NCI-H510A treated with DMSO at 0.1 percent for 48 hours (cell line): ENCODE measurements around the gene CFAP47.
"Not testable (repeated sequence)": the region's sequence is repeated elsewhere in the genome, so short reads cannot be mapped to it uniquely, and the experiment has no call there.

Experiments used
- DNase-seq: peaks from one replicate; lab custom pipeline; 2025; lab: John Stamatoyannopoulos, UW

Gene CFAP47, protein sequence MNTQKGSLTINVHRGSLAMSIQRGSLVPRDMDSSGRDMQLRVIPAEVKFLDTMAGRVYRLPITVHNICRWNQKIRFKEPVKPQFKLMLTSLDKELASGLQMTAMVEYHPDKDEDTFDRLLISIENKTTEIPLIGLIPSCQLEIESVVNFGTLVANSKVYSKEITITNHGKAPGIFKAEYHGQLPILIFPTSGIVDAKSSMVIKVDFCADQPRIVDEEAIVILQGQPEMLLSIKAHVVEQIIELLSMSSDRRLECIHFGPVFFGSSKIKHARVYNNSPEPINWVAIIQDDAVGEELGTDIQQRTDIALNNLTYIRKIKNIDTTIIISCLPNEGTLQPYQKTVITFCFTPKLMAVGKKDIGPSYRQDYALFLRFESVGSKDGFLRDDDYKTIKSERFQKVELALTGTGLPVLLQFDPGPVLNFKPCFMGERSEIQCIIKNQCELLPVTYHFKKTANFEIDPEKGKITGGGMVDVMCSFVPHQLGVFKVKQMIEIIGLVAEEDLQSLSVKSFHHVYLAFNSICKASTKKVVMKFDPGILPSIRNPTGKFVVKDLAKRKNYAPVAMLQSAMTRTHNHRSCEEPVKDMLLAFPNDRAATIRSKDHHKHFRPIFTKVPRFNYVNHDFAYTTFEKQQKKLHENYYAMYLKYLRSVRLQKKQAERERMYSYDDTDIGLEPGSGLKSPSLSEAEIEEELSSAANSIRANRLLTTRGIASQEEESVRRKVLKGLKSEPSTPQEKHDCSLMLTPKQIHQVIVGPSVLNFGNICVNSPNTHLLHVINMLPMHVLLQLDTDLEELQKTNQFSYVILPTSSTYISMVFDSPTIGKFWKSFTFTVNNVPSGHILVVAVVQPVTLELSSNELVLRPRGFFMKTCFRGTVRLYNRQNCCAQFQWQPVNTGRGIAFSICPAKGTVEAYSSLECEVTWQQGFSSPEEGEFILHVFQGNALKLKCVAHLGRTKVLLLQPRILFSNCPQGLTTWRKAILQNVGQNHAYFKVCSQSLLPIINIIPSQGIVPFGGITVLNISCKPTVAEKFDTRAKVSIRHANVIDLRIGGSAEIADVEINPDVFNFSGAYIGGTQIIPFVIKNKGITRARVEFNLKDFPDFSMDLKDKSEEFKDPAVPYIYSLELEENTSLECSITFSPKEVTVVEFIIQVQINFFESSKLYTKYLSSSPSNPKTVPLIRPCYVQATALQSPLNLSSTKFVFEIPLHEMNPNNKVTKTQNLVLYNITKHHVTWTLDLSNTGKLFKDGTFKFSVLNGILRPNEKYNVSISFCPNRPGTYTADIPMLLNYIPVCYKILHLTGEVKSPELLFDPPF (N-terminal part only)

DNA sequence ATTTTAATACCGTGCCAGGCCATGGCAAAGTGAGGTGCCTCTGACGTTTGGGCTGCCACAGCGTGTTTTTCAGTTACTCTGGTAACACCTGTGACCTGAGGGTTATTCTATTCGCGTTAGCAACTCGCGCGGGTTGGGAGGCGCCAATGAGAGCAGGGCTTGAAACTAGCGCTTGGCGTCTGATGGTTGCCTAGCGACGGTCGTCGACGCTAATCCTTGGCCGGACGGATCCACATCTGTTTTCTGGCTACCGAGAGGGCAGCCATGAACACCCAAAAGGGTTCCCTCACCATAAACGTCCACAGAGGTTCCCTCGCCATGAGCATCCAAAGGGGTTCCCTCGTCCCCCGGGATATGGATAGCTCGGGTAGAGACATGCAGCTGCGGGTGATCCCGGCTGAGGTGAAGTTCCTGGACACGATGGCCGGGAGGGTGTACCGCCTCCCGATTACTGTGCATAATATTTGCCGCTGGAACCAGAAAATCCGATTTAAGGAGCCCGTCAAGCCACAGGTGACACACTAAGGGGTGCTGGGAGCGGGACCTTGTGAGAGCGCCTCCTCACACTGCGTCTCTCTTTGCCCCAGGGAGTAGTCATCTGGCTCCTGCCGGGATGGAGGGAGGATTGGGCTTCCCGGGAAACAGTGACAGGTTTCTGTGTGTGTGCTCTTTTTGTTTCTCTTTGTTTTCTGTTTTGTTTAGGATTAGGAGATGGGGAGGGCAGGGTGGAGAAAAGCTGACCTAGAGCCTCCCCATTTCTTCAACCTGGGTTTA, at the start of gene CFAP47:
Gene CFAP47, plus strand, starts transcription at position 199 of the 774 bp plus-strand sequence. Its CDS starts 66 bp downstream, at position 265.
- peak; percentile 16 for DNase-seq

DNA sequence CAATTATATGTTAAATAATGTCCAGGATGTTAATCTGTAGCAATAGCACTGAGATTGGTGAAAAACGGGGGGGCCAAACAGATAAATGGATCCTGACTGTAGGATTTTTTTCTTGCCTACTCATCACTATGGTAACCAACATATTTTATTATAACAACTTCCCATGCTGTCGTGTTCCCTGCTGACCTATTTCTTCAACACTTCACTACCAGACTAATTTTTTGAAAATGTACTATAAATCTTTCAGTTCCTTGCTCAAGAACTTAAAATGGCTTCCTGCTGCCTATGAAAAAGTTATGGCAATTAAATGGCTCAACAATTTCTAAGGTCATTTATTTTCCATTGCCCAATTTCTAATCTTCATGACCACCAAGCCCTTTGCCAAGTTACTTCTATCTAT, 38.9 kb upstream of the CFAP47 start:
- DNase-seq, result no peak

DNA sequence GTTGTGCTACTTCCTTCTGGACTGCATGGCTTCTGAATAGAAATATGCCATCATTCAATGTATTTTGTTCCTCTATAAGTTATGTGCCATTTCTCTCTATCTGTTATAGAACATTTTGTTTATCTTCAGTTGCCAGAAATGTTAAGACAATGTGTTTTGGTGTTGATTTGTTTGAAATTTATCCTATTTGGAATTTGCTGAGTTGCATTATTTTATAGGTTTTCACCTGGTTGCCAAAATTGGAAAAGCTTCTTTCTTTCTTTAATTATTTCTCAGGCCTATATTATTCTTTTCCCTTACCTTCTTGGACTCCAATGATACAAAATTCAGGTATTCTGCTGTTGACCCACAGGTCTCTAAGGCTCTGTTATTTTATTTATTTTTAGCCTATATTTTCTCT, 33.4 kb upstream of the CFAP47 start:
- DNase-seq, result no peak

DNA sequence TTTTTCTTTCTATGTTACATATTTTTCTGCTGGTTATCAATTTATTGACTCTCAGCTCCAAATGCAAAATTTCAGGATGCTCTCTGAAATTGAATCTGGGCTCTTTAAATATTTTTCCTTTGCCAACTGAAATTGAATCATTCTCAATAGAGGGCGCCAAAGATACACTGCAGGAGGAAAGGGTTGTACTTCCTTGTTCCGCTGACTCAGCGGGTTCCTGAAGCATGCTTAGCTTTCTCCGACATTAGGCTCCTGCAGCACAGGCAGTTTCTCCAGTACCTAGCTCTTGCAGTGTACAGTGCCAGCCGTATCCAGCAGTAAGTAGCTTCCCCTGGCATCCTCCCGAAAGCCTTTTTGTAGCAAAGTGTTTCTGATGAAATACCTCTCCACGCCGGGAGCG, 28.8 kb upstream of the CFAP47 start:
- DNase-seq, result peak; percentile 54

DNA sequence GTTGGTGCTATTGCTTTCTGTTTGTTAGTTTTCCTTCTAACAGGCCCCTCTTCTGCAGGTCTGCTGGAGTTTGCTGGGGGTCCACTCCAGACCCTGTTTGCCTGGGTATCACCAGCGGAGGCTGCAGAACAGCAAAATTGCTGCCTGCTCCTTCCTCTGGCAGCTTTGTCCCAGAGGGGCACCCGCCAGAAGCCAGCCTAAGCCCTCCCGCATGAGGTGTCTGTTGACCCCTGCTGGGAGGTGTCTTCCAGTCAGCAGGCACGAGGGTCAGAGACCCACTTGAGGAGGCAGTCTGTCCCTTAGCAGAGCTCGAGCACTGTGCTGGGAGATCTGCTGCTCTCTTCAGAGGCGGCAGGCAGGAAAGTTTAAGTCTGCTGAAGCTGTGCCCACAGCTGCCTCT, 67.3 kb downstream of the CFAP47 start:
- not testable (repeated sequence) for DNase-seq

DNA sequence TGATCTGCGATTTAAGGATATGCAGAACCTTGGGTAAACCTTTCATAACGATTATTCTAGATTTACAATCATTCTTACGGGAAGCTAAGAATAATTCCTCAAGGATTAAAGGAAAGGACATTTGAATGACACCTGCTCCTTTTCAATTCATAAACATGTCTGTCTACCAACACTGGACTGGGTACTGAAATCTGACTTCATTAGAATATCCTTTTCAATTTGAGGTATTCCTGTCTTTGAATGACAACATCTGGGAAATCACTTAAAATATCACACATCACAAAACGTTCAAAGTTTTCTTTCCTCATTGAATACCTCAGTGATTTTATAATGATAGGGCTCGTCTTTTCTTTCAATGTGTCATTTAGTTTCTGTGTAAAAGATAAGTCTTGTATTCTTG, 87.7 kb downstream of the CFAP47 start:
- DNase-seq, result no peak

DNA sequence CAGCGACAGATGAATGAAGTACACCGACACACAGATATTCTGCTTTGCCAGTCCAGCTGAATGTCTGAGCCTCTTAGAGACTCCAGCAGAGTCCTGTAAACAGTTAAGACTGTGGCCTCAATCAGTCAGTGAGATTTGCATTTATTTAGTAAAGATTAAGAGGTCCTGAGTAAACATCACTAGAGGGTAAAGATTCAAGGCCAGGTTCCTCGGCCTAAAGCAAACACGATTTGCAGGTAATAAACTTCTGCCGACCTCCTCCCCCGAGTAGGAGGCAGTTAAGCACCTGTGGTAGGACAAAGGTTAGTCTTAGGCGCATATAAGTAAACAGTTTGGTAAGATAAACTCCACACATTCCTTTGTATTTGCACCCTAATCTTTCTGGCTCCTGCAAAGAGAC, 99.6 kb downstream of the CFAP47 start:
- DNase-seq, result no peak

DNA sequence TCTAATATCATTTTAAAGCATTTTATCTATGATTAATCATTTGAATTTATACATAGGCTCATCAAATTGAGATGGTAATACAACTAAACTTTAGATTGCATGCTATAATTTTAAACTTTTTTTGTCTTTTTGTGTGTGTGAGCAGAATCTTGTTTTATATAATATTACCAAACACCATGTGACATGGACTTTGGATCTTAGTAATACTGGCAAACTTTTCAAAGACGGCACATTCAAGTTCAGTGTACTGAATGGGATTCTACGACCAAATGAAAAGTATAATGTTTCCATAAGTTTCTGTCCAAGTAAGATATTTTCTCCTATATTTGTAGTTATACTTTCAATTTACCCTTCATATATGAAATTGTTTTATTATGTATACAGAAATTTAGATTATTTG, 116.0 kb downstream of the CFAP47 start:
- DNase-seq, result no peak

DNA sequence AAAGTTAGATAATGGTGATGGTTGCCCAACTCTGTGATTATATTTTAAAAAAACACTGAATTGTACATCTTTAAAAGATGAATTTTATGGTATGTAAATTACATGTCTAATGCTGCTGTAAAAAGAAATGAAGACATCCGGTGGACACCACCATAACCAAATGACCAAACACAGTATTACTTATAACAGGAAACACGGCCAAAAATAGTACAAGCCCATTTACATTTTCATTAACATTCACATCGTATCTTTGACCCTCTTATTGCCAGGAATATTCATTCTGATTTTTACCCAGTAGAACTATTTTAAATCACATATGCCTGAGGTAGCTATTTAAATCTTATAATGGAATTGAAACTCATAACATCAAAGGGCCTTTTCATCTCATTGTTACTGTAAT, 143.2 kb downstream of the CFAP47 start:
- no peak for DNase-seq

DNA sequence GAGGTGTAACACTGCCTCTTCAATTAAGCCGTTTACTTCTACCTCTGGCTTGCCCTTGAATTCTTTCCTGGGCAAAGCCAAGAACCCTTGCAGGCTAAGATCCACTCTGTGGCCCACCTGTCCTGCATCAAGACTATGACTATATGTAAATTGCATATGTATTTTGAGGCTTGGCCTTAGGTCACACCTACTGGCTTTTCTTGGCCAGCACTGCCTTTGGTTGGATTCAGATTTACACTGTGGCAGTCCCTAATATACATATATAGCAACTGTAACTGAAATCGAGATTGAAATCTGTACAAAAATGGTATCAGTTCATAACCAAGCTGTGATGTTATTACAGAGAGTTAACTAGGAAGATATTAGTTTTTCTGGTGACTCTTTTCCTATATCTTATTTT, 151.5 kb downstream of the CFAP47 start:
- no peak for DNase-seq

DNA sequence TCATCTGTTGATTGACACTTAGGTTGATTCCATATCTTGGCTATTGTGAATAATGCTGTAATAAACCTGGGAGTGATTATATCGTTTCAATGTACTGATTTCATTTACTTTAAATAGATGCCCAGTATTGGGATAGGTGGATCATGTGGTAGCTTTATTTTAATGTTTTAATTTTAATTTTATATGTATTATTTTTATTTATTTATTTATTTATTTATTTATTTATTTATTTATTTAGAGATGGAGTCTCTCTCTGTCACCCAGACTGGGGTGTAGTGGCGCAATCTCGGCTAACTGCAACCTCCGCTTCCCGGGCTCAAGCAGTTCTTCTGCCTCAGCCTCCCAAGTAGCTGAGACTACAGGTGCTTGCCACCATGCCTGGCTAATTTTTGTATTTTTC, 155.5 kb downstream of the CFAP47 start:
- DNase-seq, result not testable (repeated sequence)

DNA sequence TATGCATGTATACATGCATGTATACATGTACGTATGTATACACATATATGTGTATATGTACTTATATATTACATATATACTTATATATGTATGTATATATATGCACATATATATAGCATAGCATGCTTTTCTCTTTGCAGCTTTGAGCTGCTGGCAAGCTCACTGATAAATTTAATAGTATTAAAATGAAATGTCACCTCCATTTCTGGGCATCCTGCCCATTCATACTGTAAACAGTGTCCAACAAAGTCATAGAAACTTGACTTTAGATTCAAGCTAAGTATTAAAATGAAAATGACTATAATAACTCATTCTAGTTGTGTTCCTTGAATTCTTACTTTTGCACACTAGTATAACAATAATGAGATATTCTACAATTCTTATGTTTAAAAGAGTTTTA, 163.7 kb downstream of the CFAP47 start:
- no peak for DNase-seq

DNA sequence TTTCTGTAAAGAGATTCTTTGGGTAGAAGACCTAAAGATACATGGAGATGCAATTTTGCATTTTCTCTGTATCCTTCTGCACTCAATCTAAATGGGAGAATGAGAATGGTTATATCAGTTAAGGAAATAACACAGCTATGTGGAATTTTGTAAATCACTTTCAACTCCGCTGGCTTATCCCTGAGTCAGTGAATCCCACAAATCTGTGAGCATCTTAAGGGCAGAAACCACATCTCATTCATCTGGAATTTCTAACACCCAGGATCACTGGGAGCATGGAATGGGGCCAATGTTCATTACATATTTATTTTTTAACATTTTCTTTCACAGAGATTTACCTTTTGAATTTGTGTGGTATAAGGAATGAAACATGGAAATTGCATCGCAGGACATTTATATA, 167.8 kb downstream of the CFAP47 start:
- DNase-seq, result no peak

DNA sequence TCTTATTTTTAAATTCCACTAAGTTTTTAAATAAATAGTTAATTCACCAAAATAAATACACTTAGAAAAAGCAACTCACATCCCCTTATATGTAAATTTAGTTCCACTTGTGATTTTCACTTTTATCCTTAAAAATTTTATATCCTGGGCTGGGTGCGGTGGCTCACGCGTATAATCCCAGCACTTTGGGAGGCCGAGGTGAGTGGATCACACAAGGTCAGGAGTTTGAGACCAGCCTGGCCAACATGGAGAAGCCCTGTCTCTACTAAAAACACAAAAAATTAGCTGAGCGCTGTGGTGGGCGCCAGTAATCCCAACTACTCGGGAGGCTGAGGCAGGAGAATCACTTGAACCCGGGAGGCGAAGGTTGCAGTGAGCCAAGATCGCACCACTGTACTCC, 169.4 kb downstream of the CFAP47 start:
- not testable (repeated sequence) for DNase-seq

DNA sequence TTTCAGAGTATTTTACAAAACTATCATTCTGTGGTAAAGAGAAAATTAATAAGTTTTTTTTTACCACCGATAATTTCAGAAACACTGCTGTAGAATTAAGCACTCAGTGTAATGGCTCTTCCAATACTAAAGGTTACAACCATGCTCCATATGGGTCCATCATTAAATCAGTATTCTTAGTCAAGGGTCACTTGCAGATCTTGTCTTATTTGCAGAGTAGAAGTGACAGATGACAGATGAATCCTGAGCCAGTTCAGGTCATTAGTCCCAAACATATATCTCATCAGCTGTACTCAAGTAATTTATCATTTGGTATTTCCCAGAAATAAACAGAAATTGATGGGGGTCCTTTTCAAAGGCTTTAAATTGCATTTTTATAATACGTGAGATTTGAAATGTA, 182.9 kb downstream of the CFAP47 start:
- no peak for DNase-seq

DNA sequence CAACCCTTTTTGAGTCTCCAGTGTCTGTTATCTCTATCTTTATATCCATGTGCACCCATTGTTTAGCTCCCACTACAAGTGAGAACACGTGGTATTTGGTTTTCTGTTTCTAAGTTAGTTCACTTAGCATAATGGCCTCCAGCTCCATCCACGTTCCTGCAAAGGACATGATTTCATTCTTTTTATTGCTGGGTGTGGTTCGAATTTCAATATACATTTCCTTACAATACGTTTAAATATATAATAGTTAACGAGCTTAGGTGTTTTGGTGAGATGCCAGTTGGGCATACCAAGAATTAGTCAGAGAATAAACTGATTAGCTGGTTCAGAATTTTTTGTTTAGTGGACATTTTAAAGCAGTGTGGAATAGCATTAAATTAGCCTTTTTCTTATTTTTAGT, 196.7 kb downstream of the CFAP47 start:
- no peak for DNase-seq

DNA sequence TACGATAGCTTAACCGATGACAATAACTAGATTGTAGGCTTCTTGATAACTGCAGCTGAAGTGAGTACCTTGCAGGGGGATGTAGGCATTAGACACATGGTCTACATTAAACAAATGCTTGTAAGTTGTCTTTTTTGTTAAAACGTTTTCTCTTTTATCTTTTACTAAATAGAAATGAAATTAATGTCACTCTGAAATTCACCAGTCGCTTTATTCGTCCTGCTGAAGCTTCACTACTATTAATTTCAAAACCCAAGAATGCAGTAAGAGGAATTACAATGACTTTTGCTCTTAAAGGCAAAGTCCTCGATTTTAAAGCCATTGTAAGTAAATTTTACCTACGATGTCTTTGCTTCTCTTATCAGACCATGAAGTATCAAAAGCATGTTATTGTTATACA, 239.7 kb downstream of the CFAP47 start:
- DNase-seq, result no peak

DNA sequence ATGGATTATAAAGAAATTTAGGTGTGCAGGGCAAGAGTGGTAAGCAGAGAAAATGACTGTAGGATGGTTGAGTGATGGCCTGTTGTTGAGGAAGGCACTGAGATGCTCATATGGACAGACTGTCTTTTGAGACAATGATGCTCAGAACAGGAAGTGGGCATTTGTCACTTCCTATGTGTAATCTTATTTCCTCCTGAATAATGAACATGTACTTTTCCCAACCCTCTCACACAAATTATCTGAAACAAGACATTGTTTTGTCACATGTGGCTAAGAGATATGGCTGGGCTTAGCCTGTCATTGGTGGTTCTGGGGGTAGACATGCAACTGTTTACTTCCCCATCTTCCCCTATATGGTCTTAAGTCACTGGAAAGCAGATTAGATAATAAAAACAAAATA, 240.5 kb downstream of the CFAP47 start:
- no peak for DNase-seq

DNA sequence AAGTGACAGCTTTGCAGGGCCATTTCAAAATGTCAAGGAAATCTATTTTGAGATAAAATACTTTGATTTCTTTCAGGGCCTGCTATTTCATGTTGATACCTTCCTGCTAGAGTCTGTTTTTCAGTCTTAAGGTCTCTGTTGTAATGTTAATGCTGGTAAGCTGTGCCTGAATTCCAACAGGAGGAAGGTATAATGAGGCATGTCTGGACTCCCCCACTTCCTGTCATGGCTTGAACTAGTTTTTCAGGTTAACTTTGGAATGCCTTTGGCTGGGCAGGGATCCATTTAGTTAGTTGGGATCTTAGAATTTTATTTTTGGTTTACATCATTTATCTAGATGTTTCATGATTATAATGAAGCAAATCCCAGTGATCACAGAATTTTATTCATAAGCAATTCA, 279.0 kb downstream of the CFAP47 start:
- no peak for DNase-seq

DNA sequence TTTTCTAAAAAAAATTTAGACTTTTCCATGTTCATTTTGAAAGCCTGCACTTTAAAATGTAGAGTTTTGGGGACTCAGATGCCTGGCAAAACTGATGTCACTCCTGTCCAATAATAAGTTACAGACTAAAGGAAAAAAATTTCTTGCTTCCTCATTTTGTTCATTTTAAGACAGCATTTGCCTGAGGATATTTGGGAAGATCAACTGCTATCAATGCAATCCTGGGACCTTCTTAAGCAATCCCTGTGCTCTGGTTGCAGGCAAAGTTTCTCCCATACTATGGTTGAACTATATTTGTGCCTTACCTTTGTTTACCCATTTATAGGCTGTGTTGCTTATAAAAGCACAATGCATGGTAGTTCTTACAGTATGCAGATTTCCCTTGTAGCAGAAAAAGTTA, 280.4 kb downstream of the CFAP47 start:
- DNase-seq, result no peak

DNA sequence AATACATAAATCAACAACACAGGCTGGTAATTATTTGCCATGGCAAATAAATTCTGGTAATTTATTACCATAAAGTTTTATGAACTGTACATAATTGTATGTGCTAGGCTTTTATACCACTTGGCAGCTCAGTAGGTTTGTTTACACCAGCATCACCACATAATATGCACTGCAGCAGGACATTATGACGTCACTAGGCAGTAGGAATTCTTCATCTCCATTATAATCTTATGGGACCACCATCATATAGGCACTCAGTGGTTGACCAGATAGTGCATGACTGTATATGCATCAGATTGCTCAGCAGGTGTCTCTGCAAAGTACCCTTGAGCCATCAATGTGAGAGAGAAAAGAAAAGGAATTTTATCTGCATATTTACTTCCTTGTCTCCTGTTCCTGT, 295.4 kb downstream of the CFAP47 start:
- peak; percentile 41 for DNase-seq

DNA sequence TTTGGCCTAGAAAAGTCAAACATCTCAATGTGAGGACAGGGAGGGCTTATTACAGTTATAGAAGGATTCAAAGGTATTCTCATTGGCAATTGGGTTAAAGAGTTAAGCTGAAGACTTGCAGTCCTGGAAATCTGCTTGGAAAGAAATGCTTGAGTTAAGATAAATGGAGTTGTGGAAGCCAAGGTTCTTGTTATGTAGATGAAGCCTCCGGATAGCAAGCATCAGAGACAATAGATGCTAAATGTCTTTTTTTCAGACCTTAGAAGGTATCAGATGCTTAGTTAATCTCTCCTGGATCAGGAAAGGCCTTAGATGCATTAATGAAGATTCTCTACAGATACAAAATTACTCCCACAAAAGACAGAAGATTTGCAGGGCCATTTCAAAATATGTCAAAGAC, 299.3 kb downstream of the CFAP47 start:
- DNase-seq, result no peak
